Activated CD4-positive, alpha-beta T cell treated with anti-CD3 and anti-CD28 coated beads for 24 hours (primary cell): ENCODE results near the gene MMRN2.

Experiments used
- DNase-seq, 2 donors: peaks; one replicate each; pipeline ENCODE4 v3.0.0-alpha.2; 2020; ENCODE audit warnings: low read depth in 2 of 2

The MMRN2 gene

DNA sequence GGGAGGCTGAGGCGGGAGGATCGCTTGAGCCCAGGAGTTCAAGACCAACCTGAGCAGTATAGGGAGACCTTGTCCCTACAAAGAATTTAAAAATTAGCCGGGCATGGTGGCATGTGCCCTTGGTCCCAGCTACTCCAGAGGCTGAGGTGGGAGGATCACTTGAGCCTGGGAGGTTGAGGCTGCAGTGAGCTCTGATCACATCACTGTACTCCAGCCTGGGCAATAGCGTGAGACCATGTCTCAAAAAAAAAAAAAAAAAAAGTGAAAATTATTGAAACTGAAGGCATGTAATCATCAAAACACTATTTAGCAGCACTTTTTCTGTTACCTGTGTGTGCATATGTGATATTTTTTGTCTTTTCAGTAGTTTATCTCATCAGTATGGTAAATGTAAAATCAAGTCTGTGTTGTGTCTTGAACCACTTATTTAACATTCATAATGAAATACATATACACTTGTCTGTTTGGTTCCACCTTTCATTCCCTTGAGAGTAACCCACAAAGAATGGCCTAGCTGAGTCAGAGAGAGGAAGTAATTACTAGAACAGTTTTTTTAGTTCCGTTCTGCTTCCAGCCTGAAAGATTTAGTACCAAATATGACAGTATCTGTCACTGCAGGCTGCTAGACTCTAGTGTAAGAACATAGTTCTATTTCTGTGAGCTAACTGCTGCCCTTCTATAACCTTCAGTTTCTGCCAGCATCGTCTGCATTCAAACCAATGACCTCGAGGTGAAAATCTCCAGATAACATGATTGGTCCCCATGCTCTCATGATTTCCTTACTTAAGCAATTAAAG is 68.6 kb downstream of the MMRN2 start:
- DNase-seq, result no peak
